Kidney epithelial cell (primary cell): Measurements from ENCODE around the gene RCAN2. TPM values are rescaled to one million over a fixed set of nuclear protein-coding genes. Genes with fewer than 3 reads are reported as not detected.
"Not testable (repeated sequence)": the region's sequence is repeated elsewhere in the genome, so short reads cannot be mapped to it uniquely, and the experiment has no call there.

Source experiments
- DNase-seq: peaks from one replicate; pipeline ENCODE4 v3.0.0-alpha.2; 2010; ENCODE audit warnings: low read depth
- H3K27me3 ChIP-seq: 2 replicates; pipeline ENCODE4 v1.6.0; 2011; ENCODE audit warnings: low read length; ENCODE audit not compliant: control insufficient read depth, insufficient read depth
- H3K36me3 ChIP-seq: 2 replicates; pipeline ENCODE4 v1.5.1; 2011; ENCODE audit warnings: low read length; ENCODE audit not compliant: control insufficient read depth, insufficient read depth
- H3K4me3 ChIP-seq: 2 replicates; pipeline ENCODE4 v1.5.1; 2011; ENCODE audit warnings: low read depth, mild to moderate bottlenecking, control low read depth, low read length
- total RNA-seq: library from RNA; depleted of rRNA; stranded (reverse); fragments of >200 nt; gene quantifications from 2 replicates; pipeline ENCODE4 v1.2.3, GENCODE V29; 2015
- TF ChIP-seq, protein P1 (sequence below): IDR thresholded peaks from 2 replicates; pipeline ENCODE4 v1.5.1; 2011; ENCODE audit warnings: mild to moderate bottlenecking, moderate library complexity, low read length, control low read depth, inconsistent platforms; ENCODE audit not compliant: insufficient read depth, poor library complexity, severe bottlenecking

Gene RCAN2
- total RNA-seq, 1 donor from 2014 or later, result 6.2 TPM

DNA sequence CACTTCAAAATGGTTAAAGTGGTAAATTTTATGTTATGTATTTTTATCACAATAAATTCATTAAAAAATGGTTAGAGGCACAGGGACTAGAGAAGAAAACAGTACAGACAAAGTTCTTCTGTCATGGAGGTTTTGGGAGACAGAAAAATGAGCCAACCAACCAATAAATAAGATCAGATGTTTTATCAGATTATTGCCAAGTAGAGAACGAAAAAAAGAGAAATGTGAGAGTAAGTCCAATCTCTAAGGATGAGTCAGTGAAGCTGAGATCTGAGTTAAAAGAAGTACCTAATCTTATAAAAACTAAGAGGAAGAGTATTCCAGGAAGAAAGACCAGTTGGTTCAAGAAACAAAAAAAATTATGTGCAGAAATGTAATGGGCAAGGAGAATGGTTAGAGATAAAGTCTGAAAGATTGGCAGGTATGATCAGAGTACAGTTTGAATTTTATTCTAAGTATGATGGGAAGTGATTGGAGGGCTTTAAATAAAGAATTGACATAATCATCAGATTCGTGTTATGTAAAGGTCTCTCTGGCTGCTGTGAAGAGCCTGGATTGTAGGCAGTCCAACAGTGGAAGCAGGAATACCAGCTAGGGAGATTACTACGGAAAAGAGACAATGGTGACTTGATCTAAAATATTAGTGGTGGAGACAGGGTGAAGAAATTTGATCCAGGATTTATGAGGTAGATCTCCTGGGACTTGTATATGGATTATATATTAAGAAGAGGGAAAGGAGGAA lies 79.6 kb downstream of the RCAN2 start:
- no peak for DNase-seq
- Histone ChIP-seq H3K4me3 (no peak overlapping the region), H3K36me3 (no peaks in the 10 kb centered on the region), H3K27me3 (no peaks in the 10 kb centered on the region)
- TF ChIP-seq, protein P1, sequence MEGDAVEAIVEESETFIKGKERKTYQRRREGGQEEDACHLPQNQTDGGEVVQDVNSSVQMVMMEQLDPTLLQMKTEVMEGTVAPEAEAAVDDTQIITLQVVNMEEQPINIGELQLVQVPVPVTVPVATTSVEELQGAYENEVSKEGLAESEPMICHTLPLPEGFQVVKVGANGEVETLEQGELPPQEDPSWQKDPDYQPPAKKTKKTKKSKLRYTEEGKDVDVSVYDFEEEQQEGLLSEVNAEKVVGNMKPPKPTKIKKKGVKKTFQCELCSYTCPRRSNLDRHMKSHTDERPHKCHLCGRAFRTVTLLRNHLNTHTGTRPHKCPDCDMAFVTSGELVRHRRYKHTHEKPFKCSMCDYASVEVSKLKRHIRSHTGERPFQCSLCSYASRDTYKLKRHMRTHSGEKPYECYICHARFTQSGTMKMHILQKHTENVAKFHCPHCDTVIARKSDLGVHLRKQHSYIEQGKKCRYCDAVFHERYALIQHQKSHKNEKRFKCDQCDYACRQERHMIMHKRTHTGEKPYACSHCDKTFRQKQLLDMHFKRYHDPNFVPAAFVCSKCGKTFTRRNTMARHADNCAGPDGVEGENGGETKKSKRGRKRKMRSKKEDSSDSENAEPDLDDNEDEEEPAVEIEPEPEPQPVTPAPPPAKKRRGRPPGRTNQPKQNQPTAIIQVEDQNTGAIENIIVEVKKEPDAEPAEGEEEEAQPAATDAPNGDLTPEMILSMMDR, result no peak

DNA sequence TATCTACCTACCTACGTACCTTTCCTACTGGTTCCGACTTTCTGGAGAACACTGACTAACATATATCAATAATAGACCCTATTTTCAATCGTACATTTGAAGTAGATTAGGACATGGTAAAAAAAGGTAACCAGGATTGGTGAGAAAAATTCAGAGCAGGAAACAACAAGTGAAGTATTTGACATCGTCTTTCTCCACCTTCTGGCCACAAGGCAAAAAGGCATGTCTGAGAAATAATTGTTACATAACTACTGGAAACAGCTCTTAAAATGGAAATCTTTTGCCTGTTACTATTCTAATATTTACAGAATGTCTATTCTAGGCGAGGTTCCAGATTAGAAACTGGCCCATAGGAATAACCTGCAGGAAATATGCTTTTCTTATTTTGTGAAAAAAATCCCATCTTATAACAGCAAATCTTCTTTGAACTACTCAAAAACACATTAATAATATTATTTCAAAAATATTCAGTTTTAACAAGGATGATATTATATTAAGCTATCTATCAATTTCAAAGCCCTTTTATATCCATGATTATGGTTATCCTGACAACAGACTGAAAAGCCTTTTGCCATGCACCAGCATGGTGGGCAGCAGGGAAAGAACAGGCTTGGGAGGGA lies 80.8 kb downstream of the RCAN2 start:
- TF ChIP-seq, protein P1, result peak; percentile 56
- no peak overlapping the region for H3K4me3 ChIP-seq
- H3K36me3 ChIP-seq, result no peaks in the 10 kb centered on the region
- no peak for DNase-seq
- no peaks in the 10 kb centered on the region for H3K27me3 ChIP-seq

DNA sequence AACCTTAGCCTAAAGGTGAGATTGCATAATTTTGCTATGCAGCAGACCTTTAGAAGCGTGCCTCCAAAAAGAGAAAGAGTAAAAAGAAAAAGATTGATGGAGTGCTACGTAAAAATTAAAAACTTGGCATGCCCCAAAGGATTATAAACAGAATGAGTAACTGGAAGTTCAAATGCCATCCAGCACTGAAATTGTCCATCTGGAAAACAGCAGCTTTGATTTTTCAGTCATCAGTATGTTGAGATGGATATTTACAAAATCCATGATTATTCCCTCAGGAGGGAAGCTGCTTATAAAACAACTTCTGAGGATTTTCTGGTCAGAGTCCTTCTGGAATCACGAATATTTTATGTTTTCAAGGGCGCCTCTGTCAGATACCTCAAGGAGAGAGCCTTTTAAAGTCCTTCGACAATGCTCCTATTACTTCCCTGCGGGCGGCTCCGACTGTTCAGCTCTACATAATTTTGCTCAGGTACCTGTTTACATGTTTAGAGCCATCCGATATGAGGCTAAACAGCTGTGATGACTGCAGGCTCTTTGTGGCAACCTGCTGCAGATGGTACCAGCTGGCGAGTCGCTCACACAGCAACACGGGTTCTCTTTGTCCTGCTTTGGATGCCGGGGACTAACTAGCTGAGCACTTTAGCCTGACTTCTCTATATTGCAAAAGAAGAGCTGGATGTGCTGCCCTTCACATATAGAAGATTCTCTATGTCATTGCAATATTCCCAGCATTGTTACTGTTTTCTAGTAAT lies 83.3 kb downstream of the RCAN2 start:
- DNase-seq, result no peak
- TF ChIP-seq, protein P1, result no peak
- Histone ChIP-seq H3K36me3 (no peaks in the 10 kb centered on the region), H3K27me3 (no peaks in the 10 kb centered on the region), H3K4me3 (no peak overlapping the region)

DNA sequence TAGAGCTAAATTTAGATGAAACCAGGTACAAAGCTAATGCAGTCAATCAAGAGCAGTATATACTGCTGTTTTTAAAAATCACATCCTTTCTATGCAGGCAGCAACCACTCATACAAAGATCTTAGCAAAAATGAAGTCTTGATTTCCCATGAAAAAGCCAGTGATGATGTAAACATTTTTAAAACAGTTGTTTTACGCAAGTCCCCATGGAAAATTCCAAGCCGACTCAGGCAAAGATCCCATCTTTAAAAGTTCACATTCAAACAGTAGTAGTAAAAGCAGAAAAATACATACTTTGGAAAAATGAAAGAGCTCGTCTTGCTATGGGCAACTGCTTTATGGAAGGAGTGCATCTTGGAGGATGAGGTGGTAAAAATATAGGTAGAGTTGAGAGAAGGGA lies 84.0 kb downstream of the RCAN2 start:
- DNase-seq, result no peak
- Histone ChIP-seq H3K36me3 (no peaks in the 10 kb centered on the region), H3K4me3 (no peak overlapping the region), H3K27me3 (no peaks in the 10 kb centered on the region)
- TF ChIP-seq, protein P1, result no peak

DNA sequence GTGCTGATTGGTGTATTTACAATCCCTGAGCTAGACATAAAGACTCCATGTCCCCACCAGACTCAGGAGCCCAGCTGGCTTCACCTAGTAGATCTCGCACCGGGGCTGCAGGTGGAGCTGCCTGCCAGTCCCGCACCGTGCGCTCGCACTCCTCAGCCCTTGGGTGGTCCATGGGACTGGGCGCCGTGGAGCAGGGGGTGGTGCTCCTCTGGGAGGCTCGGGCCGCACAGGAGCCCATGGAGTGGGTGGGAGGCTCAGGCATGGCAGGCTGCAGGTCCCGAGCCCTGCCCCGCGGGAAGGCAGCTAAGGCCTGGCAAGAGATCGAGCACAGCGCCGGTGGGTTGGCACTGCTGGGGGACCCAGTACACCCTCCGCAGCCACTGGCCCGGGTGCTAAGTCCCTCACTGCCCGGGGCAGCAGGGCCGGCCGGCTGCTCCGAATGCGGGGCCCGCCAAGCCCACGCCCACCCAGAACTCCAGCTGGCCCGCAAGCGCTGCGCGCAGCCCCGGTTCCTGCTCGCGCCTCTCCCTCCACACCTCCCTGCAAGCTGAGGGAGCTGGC lies 85.5 kb downstream of the RCAN2 start:
- not testable (repeated sequence) for H3K4me3 ChIP-seq, DNase-seq, H3K27me3 ChIP-seq, H3K36me3 ChIP-seq

DNA sequence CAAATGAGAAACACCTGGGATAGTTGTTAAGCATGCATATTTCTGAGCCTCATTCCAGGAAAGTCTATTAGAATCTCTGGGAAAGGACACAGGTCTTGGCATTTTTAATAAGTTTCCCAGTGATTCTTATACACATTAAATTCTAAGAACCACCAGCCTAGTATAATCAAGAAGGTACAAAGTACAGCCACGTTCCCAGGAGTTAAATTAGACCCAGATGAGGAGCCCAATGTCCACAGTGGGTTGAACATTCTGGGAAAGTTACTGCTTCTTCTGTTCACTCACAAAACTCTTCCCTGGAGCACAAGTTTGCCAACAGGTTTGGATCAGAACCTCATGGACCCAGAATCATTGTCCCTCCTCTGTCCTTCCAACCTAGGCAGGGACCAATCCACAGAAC lies 90.4 kb downstream of the RCAN2 start:
- Histone ChIP-seq H3K36me3 (no peaks in the 10 kb centered on the region), H3K27me3 (no peaks in the 10 kb centered on the region), H3K4me3 (no peak overlapping the region)
- DNase-seq, result no peak
- TF ChIP-seq, protein P1, result no peak
